Measurements from ENCODE around the gene EDEM2.

EDEM2 gene

GRCh38 chr20:35133031-35133430, 14.1 kb downstream of the EDEM2 start:
- H3K27ac ChIP-seq = no peak overlapping the region
- TF ChIP-seq ZFX (IDR thresholded peaks at IDR 0.05) = no peak
- TF ChIP-seq CTCF (conservative IDR thresholded peaks at IDR 0.05) = no peak

GRCh38 chr20:35131934-35132333, 15.2 kb downstream of the EDEM2 start:
- TF ChIP-seq CTCF (conservative IDR thresholded peaks at IDR 0.05) (no peak), ZFX (IDR thresholded peaks at IDR 0.05) (no peak)

DNA sequence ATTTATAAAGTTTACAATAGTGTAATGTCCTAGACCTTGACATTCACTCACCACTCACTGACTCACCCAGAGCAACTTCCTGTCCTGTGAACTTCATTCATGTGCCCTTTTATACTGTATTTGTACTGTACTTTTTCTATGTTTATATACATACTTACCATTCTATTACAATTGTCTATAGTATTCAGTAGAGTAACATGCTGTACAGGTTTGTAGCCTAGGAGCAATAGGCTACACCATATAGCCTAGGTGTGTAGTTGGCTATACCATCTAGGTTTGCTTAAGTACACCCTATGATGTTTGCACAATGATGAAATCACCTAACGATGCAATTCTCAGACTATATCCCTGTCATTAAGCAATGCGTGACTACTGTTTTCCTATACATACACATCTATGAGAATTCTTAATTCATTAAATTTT, 17.5 kb downstream of the EDEM2 start:
- no peak for TF ChIP-seq CTCF (conservative IDR thresholded peaks at IDR 0.05)
- no peak for TF ChIP-seq ZFX (IDR thresholded peaks at IDR 0.05)
- H3K27ac ChIP-seq = no peak overlapping the region

More at GRCh38 chr20:35131934-35132333, 15.2 kb downstream of the EDEM2 start:
- H3K27ac ChIP-seq = no peak overlapping the region

DNA sequence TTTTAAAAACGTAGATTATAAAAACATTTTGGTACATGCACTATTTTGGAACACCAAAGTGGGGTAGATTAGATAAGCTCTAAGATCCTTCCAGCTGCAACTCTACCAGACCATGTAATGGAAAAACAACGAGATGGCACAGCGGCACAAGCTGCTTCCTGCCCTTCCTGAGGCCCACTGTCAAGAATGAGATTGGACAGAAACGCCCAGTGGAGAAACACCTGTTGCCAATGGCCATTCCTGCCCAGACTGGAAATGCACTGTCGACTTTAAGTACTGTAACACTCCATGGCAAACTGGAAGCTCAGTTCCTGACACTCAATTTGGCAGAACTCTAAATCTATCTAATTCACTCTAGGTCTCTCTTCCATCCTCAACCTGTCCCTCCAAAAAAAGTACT, 21.4 kb downstream of the EDEM2 start:
- TF ChIP-seq CTCF (conservative IDR thresholded peaks at IDR 0.05) = no peak
- TF ChIP-seq ZFX (IDR thresholded peaks at IDR 0.05) = no peak

DNA sequence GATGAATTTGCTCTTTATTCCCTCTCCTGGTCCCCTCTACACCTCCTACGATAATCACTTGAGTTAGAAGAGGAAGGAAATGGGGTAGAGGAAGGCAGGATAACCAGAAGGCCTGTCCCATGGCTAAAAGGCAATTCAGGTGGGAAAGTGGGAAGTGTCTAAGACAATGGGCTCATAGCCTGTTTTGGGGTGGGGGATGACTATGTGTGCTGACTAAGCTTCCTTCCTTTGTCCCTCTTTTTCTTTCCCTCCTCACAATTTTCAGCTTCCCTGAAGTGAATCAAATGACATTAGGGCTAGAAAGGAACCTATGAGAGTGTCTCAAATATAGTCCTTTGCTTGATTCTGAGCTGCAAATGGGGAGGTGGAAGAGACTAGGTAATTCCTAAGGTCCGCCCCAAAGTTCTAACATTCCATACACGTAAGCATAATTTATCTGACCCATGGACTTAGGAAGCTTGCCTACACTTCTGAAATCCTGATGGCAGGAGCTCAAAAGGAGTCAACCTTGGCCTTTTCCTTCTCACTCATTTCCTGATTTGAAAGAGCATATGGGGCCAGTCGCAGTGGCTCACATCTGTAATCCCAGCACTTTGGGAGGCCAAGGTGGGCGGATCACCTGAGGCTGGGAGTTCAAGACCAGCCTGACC, 24.3 kb downstream of the EDEM2 start:
- TF ChIP-seq CTCF (conservative IDR thresholded peaks at IDR 0.05) (no peak), ZFX (IDR thresholded peaks at IDR 0.05) (no peak)
- no peak overlapping the region for H3K27ac ChIP-seq

More for the DNA sequence above, 21.4 kb downstream of the EDEM2 start:
- no peak overlapping the region for H3K27ac ChIP-seq

DNA sequence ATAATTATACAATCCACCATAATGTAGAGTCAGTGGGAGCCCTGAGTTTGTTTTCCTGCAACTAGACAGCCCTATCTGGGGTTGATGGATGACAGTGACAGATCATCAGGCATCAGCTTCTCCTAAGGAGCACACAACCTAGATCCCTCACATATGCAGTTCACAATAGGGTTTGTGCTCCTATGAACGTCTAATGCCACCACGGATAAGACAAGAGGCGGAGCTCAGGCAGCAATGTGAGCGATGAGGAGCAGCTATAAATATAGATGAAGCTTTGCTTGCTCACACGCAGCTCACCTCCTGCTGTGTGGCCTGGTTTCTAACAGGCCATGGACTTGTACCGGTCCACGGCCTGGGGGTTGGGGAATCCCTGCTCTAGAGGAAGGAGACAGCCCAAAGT, 25.9 kb downstream of the EDEM2 start:
- no peak for TF ChIP-seq ZFX (IDR thresholded peaks at IDR 0.05)
- TF ChIP-seq CTCF (conservative IDR thresholded peaks at IDR 0.05) = no peak

DNA sequence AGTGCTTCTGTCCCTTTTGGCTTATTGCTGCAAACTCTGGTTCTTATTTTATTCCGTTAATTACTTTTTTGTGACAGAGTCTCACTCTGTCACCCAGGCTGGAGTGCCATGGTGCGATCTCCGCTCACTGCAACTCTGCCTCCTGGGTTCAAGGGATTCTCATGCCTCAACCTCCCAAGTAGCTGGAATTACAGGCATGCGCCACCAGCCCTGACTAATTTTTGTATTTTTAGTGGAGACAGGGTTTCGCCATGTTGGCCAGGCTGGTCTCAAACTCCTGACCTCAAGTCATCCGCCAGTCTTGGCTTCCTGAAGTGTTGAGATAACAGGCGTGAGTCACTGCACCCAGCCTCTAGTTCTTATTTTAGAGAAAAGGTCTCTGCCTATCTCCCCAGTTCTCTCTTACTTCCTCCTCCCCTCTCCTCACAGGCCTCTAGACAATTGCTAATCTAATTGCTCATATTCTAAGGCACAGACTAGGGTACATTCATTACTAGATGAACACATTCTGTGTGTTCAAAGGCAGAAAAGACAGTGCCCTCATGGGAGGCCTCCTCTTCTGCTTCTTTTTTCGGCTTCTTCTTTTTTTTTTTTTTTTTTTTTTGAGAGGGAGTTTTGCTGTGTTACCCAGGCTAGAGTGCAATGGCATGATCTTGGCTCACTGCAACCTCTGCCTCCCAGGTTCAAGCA, 27.0 kb downstream of the EDEM2 start:
- TF ChIP-seq ZFX (IDR thresholded peaks at IDR 0.05) (no peak), CTCF (conservative IDR thresholded peaks at IDR 0.05) (no peak)
- no peak overlapping the region for H3K27ac ChIP-seq

More for the DNA sequence above, 25.9 kb downstream of the EDEM2 start:
- no peak overlapping the region for H3K27ac ChIP-seq
